Left ventricle myocardium inferior (tissue), 1 donor: ENCODE data around the gene SAP30L. TPM values are rescaled to one million over a fixed set of nuclear protein-coding genes. Genes with fewer than 3 reads are reported as not detected.

Experiments used
- DNase-seq: peaks from one replicate; pipeline ENCODE4 v3.0.0-alpha.2; 2020
- H3K27ac ChIP-seq: fragments of 200-600 bp; replicated peaks from 2 replicates; pipeline ENCODE4 v1.8.0; 2021
- H3K27me3 ChIP-seq: fragments of 200-600 bp; 2 replicates; pipeline ENCODE4 v1.8.0; 2021; ENCODE audit warnings: low read depth
- H3K36me3 ChIP-seq: fragments of 200-600 bp; 2 replicates; pipeline ENCODE4 v1.8.0; 2021
- H3K4me1 ChIP-seq: fragments of 200-600 bp; 2 replicates; pipeline ENCODE4 v1.8.0; 2021
- H3K4me3 ChIP-seq: fragments of 200-600 bp; 2 replicates; pipeline ENCODE4 v1.8.0; 2021; ENCODE audit warnings: mild to moderate bottlenecking, moderate library complexity
- H3K9me3 ChIP-seq: fragments of 200-600 bp; replicated peaks from 2 replicates; pipeline ENCODE4 v1.8.0; 2021
- CTCF ChIP-seq: fragments of 200-600 bp; IDR thresholded peaks from 2 replicates; pipeline ENCODE4 v1.8.0; 2021; ENCODE audit warnings: antibody characterized with exemption, mild to moderate bottlenecking, borderline replicate concordance
- intact Hi-C: fragments of 100-400 bp; cut with micrococcal nuclease; formaldehyde crosslinking; loops from one replicate; pipeline ENCODE4 v1.11.0; 2022
- total RNA-seq: library from RNA; stranded (reverse); fragmentation: NEBNext Ultra II Directional; extraction: Animal tissue kit (Norgen Biotek cat#: 25700); gene quantifications from one replicate; pipeline ENCODE4 v1.2.1, GENCODE V29; 2021
- donor health status: DM: no; HTN: yes; CAD: no; lungs with severe emphysema.

Gene SAP30L
- total RNA-seq, 1 donor from 2014 or later, result 31.3 TPM

- H3K36me3 ChIP-seq, result peaks cover 42% of the 10 kb centered on the region
- H3K4me3 ChIP-seq, result no peak overlapping the region
- intact Hi-C loops, result no loop called here
- no peaks in the 10 kb centered on the region for H3K27me3 ChIP-seq
- no peak for TF ChIP-seq CTCF
- no peak overlapping the region for H3K27ac ChIP-seq
- no peaks in the 10 kb centered on the region for H3K9me3 ChIP-seq
- no peak for DNase-seq
- peaks cover 42% of the 10 kb centered on the region for H3K4me1 ChIP-seq
Measured at GRCh38 chr5:154442801-154443200, 3.0 kb upstream of the SAP30L start.

- Histone ChIP-seq H3K36me3 (peaks cover 26% of the 10 kb centered on the region), H3K4me1 (peaks cover 60% of the 10 kb centered on the region), H3K9me3 (no peaks in the 10 kb centered on the region), H3K27me3 (no peaks in the 10 kb centered on the region), H3K27ac (peak overlapping the region; percentile 90), H3K4me3 (peak overlapping the region; percentile 95)
- no peak for TF ChIP-seq CTCF
- intact Hi-C loops, result no loop called here
- peak; percentile 16 for DNase-seq
Measured at GRCh38 chr5:154444556-154445421, 1.0 kb upstream of the SAP30L start.

- Histone ChIP-seq H3K27me3 (no peaks in the 10 kb centered on the region), H3K27ac (peak overlapping the region; percentile 90), H3K36me3 (peaks cover 18% of the 10 kb centered on the region), H3K9me3 (no peaks in the 10 kb centered on the region), H3K4me3 (peak overlapping the region; percentile 95), H3K4me1 (peaks cover 69% of the 10 kb centered on the region)
- intact Hi-C loops, result no loop called here
- TF ChIP-seq CTCF, result no peak
- DNase-seq, result peak; percentile 47
Measured at GRCh38 chr5:154446195-154447088, 645 bp downstream of the SAP30L start.

- H3K36me3 ChIP-seq, result peaks cover 20% of the 10 kb centered on the region
- no peak for DNase-seq
- peak overlapping the region; percentile 90 for H3K27ac ChIP-seq
- no peaks in the 10 kb centered on the region for H3K27me3 ChIP-seq
- peaks cover 67% of the 10 kb centered on the region for H3K4me1 ChIP-seq
- no peaks in the 10 kb centered on the region for H3K9me3 ChIP-seq
- intact Hi-C loops, result no loop called here
- TF ChIP-seq CTCF, result no peak
- H3K4me3 ChIP-seq, result peak overlapping the region; percentile 95
Measured at GRCh38 chr5:154447089-154447725, 1.4 kb downstream of the SAP30L start.

- no peak for TF ChIP-seq CTCF
Measured at GRCh38 chr5:154449786-154450185, 4.0 kb downstream of the SAP30L start.

More at GRCh38 chr5:154449786-154450185, 4.0 kb downstream of the SAP30L start:
- Histone ChIP-seq H3K27ac (no peak overlapping the region), H3K27me3 (no peaks in the 10 kb centered on the region), H3K9me3 (no peaks in the 10 kb centered on the region), H3K4me3 (no peak overlapping the region), H3K4me1 (peaks cover 53% of the 10 kb centered on the region), H3K36me3 (peaks cover 42% of the 10 kb centered on the region)
- DNase-seq, result no peak
- intact Hi-C loops, result no loop called here
